Stimulated activated CD8-positive, alpha-beta memory T cell treated with anti-CD3 and anti-CD28 coated beads, Interleukin-7, amount 100 ng/mL, for 4 hours (primary cell): ENCODE measurements around the gene PIK3C2G.

Experiments used
- DNase-seq, 2 donors: peaks; one replicate each; pipeline ENCODE4 v3.0.0-alpha.2; 2020; ENCODE audit warnings: low read depth in 2 of 2

The PIK3C2G gene

DNA sequence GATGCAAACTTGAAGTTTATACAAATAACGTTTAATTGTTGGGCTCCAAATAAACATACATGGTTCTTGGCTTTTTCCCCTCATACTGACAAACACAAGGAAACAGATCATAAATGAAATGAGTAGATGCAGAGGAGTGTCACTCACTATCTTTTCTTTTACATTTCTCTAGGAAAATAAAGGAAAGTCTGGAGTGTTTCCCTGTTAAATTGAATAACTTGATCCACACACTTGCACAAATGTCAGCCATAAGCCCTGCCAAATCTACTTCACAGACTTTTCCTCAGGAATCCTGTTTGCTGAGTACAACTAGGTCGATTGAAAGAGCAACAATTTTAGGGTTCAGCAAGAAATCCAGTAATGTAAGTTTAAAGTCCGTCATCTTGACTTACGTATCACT, 301.2 kb downstream of the PIK3C2G start:
- DNase-seq: no peak

DNA sequence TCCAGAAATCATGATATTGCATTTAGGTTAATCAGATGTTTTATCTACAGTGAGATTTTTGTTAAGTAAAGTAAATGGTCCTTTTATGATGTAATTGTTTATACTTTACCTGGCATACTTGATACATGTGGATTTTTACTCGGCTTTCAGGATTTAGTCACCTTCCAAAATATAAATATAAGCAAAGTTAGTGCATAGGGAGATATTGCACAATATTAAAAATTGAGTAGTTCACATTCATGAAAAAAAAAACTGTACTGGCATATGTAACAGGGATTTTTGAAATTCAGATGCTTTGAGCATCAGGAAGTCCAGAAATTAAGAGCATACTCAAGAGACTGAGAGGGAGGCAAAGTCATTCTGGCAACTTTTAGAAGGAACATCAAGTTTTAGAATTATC, 303.0 kb downstream of the PIK3C2G start:
- DNase-seq: no peak

DNA sequence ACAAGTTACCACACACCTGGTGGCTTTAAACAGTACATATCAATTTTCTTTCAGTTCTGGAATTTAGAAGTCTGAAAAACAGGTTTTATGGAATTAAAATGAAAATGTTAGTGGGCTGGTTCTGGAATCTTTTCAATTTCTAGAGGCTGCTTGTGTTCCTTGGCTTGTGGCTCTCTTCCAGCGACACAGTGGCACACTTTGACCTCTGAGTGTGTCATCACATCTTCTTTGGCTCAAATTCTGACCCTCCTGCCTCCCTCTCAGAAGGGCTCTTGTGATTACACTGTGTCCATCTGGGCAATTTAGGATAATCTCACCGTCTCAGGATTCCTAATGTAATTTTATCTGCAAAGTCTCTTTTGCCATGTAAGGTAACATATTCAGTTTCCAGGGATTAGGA, 306.5 kb downstream of the PIK3C2G start:
- DNase-seq: no peak

DNA sequence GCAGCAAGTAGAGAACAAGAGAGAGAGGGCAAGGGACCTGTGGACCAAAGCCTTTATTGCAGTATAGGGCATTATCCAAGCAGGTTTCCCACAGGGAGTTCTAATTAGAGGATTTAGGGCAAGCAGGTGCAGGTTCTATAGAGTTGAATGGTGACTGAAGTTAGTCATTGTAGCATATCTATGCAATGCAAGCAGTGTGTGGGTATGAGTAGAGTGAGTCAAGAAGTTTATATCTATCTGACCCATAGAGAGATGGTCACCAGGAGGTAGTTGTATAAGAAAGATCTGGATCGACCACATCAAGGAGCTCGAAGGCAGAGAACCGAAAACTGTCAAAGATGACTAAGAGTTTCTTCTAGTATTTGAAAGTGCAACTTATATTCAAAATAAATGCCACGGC, 309.2 kb downstream of the PIK3C2G start:
- no peak for DNase-seq

DNA sequence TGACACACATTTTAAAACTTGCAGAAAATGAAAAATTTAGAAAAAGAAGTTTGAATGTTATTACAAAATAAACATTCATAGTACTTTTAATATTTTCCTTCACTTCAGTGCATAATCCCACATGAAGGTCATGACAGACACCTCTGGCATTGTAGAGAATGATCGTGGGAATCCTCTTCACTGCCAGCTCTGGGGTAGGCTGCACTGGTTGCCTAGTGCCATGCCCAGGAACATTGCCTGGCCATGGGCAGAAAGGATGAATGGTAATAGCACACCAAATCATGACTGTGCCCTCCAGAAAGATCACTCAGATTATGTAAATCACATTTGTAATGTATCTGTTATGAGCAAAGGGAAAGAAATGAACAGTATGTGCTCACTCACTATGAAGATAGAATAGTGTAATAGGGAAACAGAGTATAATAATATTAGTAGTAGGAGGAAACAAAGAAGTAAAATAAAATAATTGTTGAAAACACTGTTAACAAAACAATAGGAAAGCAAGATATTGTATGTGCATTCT, 314.8 kb downstream of the PIK3C2G start:
- DNase-seq: no peak

DNA sequence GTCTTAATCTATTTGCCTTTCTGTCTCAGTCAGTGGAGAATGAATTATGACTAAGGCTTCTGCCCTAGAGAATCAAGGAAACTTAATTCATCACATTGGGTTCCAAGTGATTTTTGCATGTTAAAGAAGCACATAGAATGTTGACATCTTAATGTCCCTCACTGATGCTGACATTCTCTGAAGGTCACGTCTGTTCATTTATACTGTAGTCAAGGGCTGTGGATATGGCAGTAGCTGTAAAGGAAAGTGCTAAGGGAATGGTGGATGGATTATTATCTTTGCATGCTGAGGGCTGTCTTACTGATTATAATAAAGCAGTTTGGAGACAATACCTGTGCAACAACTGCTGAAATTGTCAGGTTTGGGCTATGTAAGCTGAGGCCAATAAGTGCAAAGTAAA, 315.3 kb downstream of the PIK3C2G start:
- DNase-seq: no peak

DNA sequence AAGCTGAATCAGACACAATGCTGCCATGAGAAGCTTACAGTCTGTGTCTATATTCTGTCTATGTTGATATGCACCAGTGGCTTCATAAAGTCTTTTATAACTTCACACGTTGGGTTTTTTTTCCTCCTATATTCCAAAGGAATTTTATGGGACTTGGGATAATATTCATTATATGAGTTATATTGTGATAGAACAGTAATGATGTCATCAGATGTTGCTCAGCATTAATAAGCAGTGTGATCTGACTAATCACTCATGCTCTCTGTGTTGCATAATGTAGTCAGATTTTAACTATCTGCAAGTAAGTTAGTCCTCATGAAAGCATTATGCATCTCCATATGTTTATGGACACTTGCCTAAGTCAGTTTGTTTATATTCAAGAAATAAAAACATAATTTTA, 316.9 kb downstream of the PIK3C2G start:
- no peak for DNase-seq

DNA sequence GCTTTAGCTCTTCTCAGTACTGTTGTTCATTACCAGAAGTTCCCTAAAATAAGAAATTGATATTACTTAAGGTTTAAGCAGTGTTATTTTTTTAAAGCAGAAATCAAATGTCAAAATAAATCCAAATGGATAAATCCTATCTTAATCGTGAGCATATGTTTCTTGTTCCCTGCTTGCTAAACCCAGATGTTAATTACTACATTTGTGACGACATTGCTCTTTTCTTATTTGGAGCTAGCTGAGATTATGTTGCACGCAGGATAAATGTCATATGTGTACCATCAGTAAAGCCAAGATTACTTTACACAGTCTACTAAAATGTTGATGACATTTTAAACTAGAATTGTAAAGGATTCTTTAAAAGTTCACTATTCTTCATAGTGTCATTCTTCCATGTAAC, 319.0 kb downstream of the PIK3C2G start:
- DNase-seq: no peak

DNA sequence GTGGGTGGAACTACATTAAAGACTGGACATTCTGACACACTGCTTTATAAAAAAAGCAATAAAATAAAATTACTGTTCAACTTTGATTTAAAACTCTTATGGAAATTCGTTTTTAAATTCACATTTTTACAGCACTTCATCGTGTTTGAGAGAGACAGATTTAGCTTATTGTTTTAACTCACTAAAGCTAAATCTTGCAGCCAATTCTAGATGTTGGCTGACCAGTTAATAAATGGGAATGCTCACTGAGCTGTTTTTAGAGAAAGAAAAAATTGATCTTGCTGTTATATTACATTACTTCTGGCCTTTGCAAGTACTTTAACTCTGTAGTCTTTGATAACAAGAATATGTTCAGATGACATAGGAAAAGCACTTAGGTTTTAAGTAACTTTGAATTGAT, 319.4 kb downstream of the PIK3C2G start:
- no peak for DNase-seq

DNA sequence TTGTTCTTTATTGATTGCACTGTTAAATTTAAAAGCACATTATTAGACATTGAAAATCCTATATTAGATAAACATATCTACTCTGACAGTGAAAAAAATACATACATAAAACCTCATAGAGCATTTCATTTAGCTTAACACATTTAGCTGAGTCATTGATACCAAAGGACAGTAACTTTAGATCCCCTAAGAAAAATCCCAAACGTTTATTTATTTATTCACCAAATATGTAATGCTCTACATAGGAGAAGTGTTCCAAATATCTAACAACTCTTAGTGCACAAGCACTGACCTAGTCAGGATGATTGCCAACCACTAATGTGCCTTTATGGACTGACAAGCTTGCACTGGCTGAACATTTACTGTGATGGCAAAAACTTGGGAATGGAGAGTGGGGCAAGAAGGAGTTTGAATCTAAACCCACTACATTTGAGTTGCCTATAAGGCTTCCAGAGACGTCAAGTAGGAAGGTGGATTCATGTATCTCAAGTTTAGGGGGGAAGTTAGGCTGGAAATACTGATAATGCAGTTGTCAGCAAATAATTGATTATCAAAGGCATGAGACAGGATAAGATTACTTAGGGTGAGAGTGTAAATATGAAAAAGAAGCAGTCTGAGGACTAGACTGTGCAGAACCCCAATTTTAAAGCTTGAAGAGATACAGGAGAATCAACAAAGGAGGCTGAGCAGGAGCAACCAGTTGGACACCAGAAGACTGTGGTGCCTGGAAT, 320.1 kb downstream of the PIK3C2G start:
- DNase-seq: no peak

DNA sequence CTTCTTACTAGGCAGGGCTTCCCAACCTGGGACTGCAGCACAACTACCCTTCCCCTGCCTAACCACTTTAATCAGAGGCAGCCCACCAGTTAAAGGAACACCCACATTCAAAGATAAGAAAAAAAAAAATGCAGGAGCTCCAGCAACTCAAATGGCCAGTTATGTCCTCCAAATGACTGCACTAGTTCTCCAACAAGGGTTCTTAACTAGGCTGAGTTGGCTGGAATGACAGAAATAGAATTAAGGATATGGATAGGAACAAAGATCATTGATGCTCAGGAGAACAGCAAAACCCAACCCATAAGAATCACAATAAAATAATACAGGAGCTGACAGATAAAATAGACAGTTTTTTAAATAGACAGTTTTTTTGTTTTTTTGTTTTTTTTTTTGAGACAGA, 322.3 kb downstream of the PIK3C2G start:
- DNase-seq: no peak

DNA sequence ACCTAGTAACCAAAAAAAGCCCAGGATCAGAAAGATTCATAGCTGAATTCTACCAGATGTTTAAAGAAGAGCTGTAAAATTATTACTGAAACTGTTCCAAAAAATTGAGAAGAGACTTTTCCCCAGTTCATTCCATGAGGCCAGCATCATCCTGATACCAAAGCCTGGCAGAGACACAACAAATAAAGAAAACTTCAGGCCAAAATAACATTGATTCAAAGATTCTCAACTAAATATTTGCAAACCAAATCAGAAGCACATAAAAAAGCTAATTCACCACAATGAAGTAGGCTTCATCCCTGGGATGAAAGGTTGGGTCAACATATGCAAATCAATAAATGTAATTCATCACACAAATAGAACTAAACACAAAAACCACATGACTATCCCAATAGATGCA, 325.3 kb downstream of the PIK3C2G start:
- no peak for DNase-seq

DNA sequence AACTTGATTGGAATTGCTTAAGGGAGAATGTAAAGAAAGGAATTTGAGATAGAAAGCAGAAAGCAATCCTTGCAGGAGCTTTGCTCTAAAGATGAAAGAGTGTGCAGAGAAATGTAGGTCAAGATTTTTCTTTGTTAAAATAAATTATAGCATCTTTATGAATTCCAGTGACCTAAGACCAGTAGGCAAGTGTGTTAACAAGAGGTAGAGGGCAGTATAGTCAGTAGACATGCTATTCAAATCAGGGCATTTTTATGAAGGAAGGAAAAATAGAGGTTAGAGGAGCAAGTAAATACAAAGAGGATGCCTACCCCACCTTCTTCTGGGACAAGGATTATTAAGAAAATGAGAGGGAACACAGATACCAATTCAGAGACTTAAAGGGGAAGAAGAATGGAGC, 328.0 kb downstream of the PIK3C2G start:
- no peak for DNase-seq

DNA sequence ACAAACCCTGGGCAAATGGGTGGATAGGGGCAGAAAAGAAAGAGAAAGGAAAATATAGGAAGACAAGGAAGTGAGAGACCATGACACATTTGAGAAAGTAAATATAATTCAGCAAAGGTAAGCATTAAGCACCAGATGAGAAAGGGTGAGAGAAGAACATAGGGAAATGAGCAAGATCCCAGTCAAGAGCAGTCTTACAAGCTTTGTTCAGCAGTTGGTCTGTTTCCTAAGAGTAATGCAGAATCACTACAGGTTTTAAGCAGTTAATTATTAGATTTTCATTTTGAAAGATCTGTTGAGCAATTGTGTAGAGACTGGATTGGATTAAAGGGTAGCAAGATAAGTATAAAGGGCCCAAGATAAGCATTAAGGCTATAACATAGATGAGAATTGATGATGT, 330.2 kb downstream of the PIK3C2G start:
- no peak for DNase-seq

DNA sequence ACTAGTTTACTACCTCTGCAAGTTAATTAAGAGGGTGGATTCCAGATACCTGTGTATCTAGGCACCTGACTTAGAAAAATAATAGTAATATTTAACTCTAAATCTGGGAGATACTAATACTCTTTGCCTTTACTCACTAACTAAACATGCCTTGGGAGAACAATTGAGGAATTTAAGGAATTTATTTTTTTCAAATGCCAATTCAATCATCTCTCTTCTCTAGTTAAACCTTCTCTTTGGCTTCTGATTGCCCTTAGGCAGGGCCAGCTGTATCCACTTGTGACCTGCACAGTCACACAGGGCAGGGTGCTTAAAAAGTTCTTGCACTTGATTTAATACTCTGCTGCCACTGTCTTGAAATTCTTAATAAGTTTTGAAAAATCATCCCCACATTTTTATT, 334.1 kb downstream of the PIK3C2G start:
- DNase-seq: no peak

DNA sequence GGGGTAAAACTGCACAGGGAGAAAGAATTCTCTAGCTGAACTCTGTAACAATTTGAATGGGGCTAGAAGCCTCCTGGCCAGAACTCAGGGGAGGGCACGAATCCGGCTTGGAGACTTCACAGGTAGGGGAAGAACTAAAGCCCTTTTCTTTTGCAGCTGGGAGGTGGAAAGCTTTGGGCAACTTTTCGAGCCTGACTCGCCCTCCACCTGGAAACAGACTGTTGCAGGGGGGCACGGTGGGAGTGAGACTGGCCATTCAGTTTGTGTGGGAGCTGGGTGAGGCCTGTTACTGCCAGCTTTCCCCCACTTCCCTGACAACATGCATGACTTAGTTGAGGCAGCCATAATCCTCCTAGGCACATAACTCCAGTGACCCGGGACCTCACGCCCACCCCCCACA, 340.6 kb downstream of the PIK3C2G start:
- no peak for DNase-seq

DNA sequence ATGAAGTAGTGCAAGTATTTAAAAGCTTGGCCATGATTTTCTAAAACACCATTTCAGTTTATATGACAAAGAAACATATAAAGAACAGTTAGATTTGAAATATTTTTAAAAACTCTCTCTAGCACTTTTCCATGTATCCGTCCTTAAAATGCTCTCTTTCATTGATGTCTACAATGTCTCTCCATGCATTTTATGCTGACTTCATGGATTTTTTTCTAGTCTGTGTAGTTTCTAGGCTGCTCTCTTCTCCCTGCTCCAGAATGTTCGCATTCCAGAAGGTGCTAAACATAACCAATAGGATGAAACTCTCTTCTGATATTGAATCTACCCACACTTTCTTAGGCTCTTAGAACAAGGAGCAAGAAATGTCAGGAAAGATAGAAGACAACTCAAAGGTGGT, 351.7 kb downstream of the PIK3C2G start:
- no peak for DNase-seq

DNA sequence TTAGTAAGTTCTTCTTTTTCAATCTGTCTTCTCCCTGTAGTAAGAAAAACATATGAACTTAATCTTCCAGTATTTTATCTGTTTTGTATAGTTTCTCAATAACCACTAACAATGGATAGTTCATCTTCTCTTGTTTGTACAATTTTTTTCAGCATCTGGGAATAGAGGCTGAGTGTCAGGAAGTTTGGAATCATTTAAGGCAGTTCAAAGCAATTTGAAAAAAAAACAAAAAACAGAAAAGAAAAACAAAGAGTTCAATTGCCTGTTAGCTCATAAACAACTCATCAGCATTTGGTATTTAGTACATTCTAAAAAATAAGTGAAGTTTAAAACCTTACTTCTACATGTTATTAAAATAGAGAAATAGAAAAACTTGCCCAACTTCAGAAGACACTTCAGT, 359.7 kb downstream of the PIK3C2G start:
- DNase-seq: no peak

DNA sequence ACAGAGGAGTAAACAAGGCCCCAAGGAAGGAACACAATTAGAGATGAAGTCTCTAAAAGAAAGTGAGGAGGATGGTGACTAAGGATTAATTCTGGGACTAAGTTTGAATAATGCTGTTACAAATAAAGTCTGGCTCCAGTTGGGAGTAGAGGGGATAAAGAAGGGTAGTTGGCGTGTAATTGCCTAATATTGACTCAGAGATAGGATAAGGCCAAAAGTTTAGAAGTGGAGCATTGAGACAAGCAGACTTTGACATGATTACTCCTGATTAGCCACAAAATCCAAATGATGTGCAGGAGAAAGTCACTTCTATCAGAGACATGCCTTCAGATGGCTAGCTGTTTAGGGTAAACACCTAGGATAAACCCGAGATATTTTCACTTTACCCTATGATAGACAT, 368.1 kb downstream of the PIK3C2G start:
- DNase-seq: no peak

DNA sequence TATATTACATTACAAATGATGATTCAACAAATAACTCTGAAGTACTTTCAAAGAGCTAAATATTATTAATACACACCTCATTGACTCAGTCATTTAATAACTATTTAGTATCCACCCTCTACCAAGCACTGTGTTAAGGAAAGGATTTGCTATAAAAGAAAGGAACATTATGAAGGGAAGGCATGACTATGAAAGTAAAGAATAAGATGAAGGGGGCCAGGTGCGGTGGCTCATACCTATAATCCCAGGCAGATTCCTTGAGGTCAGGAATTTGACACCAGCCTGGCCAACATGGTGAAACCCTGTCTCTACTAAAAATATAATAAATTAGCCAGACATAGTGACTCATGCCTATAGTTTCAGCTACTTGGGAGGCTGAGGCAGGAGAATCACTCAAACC, 368.6 kb downstream of the PIK3C2G start:
- DNase-seq: no peak

DNA sequence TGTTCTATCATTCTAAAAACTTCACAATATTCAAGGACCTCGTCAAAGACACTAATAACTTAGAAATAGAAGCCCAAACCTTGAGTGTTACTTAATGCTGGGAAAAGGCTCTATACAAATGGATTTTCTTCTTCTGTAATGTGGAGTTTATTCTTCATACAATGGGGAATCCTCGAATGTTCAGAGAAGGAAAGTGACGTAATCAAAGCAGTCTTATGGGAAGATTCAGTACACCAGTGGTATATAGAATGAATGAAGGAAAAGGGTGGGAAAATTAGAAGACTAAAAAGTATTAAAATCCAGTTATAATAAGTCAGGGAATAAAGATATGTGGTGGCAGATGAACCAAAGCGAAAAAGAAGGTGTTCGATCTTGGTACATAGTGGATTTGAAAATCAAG, 370.0 kb downstream of the PIK3C2G start:
- DNase-seq: no peak

DNA sequence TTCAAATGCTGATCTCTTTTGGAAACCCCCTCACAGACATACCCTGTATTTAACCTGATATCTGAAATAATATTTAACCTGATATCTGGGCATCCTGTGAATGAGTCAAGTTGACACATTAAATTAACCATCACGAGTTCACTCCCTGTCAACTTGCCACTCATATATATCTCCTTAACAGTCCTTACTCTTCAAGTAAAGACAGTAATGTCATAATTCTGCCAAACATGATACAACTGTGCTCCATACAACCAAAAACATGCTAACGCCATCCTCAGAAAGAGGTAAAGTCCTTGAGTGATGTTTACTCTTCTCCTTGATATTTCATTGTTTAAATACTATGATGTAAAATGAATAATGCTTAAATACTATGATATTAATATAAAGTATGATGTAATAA, 371.5 kb downstream of the PIK3C2G start:
- no peak for DNase-seq

DNA sequence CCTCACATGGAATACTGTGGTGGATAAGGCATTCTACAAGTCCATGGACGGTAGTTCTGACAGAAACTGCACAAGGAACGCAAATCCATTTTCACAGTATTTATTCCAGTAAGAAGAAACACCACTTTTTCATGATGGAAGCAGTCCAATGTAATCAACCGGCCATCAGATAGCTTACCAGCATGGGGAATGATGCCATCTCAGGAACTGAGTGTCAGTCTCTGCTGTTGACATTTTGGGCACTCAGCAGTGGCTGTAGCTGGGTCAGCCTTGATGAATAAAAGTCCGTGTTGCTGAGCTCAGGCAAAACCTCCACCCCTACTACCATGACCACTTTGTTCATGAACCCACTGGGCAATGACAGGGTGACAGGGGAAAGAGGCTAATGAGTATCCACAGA, 373.1 kb downstream of the PIK3C2G start:
- DNase-seq: no peak

DNA sequence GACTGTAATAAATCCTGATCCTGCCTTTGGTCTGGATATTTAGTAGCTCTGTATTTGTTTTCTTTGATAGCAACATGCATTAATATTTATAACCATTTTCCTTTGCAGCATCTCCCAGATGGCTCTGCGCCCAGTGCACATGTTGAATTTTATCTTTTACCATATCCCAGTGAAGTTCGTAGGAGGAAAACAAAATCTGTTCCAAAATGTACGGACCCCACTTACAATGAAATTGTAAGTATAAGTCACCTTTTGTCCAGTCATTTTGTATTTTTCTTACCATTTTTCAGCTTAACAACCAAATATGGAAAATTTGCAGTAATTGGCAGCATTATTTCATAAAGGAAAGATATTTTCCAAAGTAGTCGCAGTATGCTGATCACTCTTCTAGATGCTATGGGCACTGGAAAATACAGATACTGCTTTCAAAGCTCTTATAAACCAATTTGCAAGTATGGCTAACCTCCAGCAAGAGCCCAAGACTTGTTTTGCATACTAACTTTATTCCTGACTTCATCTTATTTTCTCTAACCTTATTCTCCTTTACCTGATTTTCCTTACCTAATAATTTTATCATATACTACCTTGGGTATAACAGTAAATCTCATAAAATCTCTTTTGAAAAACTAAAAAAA, 379.1 kb downstream of the PIK3C2G start:
- DNase-seq: no peak
